GM12878 (cell line): ENCODE data around the gene MPEG1. TPM values are rescaled to one million over a fixed set of nuclear protein-coding genes. Genes with fewer than 3 reads are reported as not detected.

ENCODE experiments used
- ATF7 ChIP-seq: fragments of 450-650 bp; IDR thresholded peaks from 2 replicates; pipeline ENCODE4 v1.6.1; 2016; ENCODE audit warnings: low read depth, mild to moderate bottlenecking
- BHLHE40 ChIP-seq, 2 experiments: fragments of 450-650 bp in 1 of 2; IDR thresholded peaks; 2 replicates each; pipeline ENCODE4 v1.6.1; 2011 to 2017; ENCODE audit warnings: low read depth in 2 of 2, borderline replicate concordance in 1 of 2, improper control_type of control experiment in 1 of 2, low read length in 1 of 2, mild to moderate bottlenecking in 1 of 2
- BRCA1 ChIP-seq: IDR thresholded peaks from 2 replicates; pipeline ENCODE4 v1.6.1; 2011; ENCODE audit warnings: low read depth, low read length, improper control_type of control experiment
- CEBPB ChIP-seq, 2 experiments: fragments of 150-350 bp in 1 of 2; IDR thresholded peaks; 2 replicates each; pipeline ENCODE4 v1.6.1; 2012 to 2014; ENCODE audit warnings: low read depth in 2 of 2, low read length in 2 of 2, borderline replicate concordance in 1 of 2, inconsistent platforms in 1 of 2
- CHD1 ChIP-seq: IDR thresholded peaks from 2 replicates; pipeline ENCODE4 v1.6.1; 2012; ENCODE audit warnings: low read depth, low read length, improper control_type of control experiment
- CHD4 ChIP-seq: fragments of 200-600 bp; sonication (generic); IDR thresholded peaks from 2 replicates; pipeline ENCODE4 v1.6.1; 2016; ENCODE audit warnings: mild to moderate bottlenecking
- EED ChIP-seq: sonication (generic); IDR thresholded peaks from 2 replicates; pipeline ENCODE4 v1.6.1; 2016; ENCODE audit warnings: antibody characterized with exemption, low read depth
- EP300 ChIP-seq, 2 experiments: fragments of 150-350 bp in 1 of 2; IDR thresholded peaks; 2 replicates each; pipeline ENCODE4 v1.6.1; 2011 to 2012; ENCODE audit warnings: low read depth in 2 of 2, low read length in 2 of 2, borderline replicate concordance in 1 of 2, improper control_type of control experiment in 1 of 2, inconsistent platforms in 1 of 2; ENCODE audit not compliant: control insufficient read depth in 1 of 2
- HDAC2 ChIP-seq: fragments of 200-600 bp; sonication (generic); IDR thresholded peaks from 2 replicates; pipeline ENCODE4 v1.6.1; 2017
- MXI1 ChIP-seq: fragments of 150-350 bp; IDR thresholded peaks from 2 replicates; pipeline ENCODE4 v1.6.1; 2011; ENCODE audit warnings: low read depth, mild to moderate bottlenecking, inconsistent platforms, low read length, improper control_type of control experiment
- NR2C2 ChIP-seq: IDR thresholded peaks from 2 replicates; pipeline ENCODE4 v1.6.1; 2011; ENCODE audit warnings: borderline replicate concordance, low read depth; ENCODE audit not compliant: control insufficient read depth, insufficient read length
- PAX5 ChIP-seq: IDR thresholded peaks from 2 replicates; pipeline ENCODE4 v1.6.1; 2011; ENCODE audit warnings: low read depth, low read length, borderline replicate concordance
- RFX5 ChIP-seq: IDR thresholded peaks from 2 replicates; pipeline ENCODE4 v1.6.1; 2011; ENCODE audit warnings: low read depth, low read length, improper control_type of control experiment
- SMAD1 ChIP-seq: fragments of 450-650 bp; IDR thresholded peaks from 2 replicates; pipeline ENCODE4 v1.6.1; 2018; ENCODE audit warnings: mild to moderate bottlenecking, low read depth; ENCODE audit not compliant: partially characterized antibody
- SMARCA5 ChIP-seq: fragments of 450-650 bp; IDR thresholded peaks from 2 replicates; pipeline ENCODE4 v1.6.1; 2017; ENCODE audit warnings: mild to moderate bottlenecking
- SP1 ChIP-seq: IDR thresholded peaks from one replicate; pipeline ENCODE4 v1.6.1; 2011; ENCODE audit warnings: low read depth, low read length
- SUZ12 ChIP-seq: fragments of 200-600 bp; sonication (generic); IDR thresholded peaks from one replicate; pipeline ENCODE4 v1.6.1; 2018; ENCODE audit warnings: antibody characterized with exemption, mild to moderate bottlenecking; ENCODE audit not compliant: unreplicated experiment
- TCF7 ChIP-seq: IDR thresholded peaks from 2 replicates; pipeline ENCODE4 v1.6.1; 2014; ENCODE audit warnings: antibody characterized with exemption, borderline replicate concordance
- YBX1 ChIP-seq: fragments of 450-650 bp; IDR thresholded peaks from 2 replicates; pipeline ENCODE4 v1.6.1; 2016; ENCODE audit warnings: antibody characterized with exemption
- ZNF217 ChIP-seq: fragments of 450-650 bp; IDR thresholded peaks from 2 replicates; pipeline ENCODE4 v1.6.1; 2017; ENCODE audit warnings: antibody characterized with exemption, mild to moderate bottlenecking
- ZZZ3 ChIP-seq: IDR thresholded peaks from 2 replicates; pipeline ENCODE4 v1.6.1; 2011; ENCODE audit warnings: low read depth; ENCODE audit not compliant: control insufficient read depth, insufficient read length
- polyA plus RNA-seq, 11 experiments: library from polyadenylated mRNA; depleted of rRNA in 4 of 11; unstranded in 6 of 11; stranded (reverse) in 5 of 11; fragments of >200 nt; fragmentation: Nextera tagmentation in 4 of 11; fragmentation: Illumina TruSeq in 1 of 11; extraction: Ambion mirVana in 4 of 11; extraction: Trizol in 1 of 11; gene quantifications; 1 replicate in 1 of 11; 2 replicates in 10 of 11; pipeline versions ENCODE4 v1.2.1 to v1.2.3, GENCODE V29; 2011 to 2016; ENCODE audit warnings: inconsistent platforms in 2 of 11, missing spikeins in 2 of 11, low read depth in 1 of 11
- total RNA-seq, 4 experiments: library from RNA; depleted of rRNA in 3 of 4; stranded (reverse); fragments of >200 nt in 3 of 4; fragmentation: Illumina TruSeq in 1 of 4; extraction: Trizol in 1 of 4; gene quantifications; 2 replicates each; pipeline versions ENCODE4 v1.2.1 to v1.2.3, GENCODE V29; 2013 to 2021
- TF ChIP-seq, protein P1 (sequence below): fragments of 450-650 bp; conservative IDR thresholded peaks from 2 replicates; pipeline ENCODE4 v1.6.1; 2017; ENCODE audit warnings: mild to moderate bottlenecking, moderate library complexity
- TF ChIP-seq, protein P2 (sequence below): IDR thresholded peaks from 2 replicates; pipeline ENCODE4 v1.6.1; 2011; ENCODE audit warnings: low read depth, mild to moderate bottlenecking, low read length, moderate library complexity, borderline replicate concordance; ENCODE audit errors: extremely low read depth
- TF ChIP-seq, protein P3 (sequence below): fragments of 150-350 bp; IDR thresholded peaks from 2 replicates; pipeline ENCODE4 v1.6.1; 2014; ENCODE audit warnings: mild to moderate bottlenecking, low read depth, low read length
- TF ChIP-seq, protein P4 (sequence below): fragments of 450-650 bp; IDR thresholded peaks from 2 replicates; pipeline ENCODE4 v1.6.1; 2016; ENCODE audit warnings: mild to moderate bottlenecking
- TF ChIP-seq, protein P5 (sequence below): fragments of 450-650 bp; IDR thresholded peaks from 2 replicates; pipeline ENCODE4 v1.6.1; 2017; ENCODE audit warnings: mild to moderate bottlenecking

MPEG1 gene
- total and polyA plus RNA-seq, 10 of the 15 experiments (the other 5 are each of a cell fraction or from before 2014, with no cell fraction given) = 1.3 to 15.6 (median 11.7) TPM; not detected in 1

DNA sequence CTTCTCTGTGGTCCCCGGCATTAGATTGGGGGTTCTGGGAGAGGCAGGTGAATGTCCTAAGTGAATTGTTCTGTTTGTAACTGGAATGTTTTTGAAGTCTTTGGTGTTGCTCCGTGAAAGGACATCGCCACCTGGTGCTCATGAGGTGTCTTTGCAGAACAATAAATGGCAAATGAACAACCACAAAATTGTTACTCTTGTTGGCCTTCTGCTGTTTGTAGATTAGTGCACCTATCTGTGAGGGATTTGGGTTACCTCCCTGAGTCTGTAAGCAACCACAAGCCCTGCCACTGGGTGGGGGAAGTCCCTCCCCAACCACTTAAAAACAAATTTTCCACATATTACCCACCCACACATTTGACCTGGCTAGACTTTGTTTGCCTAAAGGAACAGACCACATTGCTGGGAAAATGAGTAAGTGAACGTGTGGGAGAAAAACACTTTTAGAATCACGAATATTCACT lies 4.7 kb downstream of the MPEG1 start (continued):
- TF ChIP-seq, protein P1, sequence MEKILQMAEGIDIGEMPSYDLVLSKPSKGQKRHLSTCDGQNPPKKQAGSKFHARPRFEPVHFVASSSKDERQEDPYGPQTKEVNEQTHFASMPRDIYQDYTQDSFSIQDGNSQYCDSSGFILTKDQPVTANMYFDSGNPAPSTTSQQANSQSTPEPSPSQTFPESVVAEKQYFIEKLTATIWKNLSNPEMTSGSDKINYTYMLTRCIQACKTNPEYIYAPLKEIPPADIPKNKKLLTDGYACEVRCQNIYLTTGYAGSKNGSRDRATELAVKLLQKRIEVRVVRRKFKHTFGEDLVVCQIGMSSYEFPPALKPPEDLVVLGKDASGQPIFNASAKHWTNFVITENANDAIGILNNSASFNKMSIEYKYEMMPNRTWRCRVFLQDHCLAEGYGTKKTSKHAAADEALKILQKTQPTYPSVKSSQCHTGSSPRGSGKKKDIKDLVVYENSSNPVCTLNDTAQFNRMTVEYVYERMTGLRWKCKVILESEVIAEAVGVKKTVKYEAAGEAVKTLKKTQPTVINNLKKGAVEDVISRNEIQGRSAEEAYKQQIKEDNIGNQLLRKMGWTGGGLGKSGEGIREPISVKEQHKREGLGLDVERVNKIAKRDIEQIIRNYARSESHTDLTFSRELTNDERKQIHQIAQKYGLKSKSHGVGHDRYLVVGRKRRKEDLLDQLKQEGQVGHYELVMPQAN = no peak
- no peak for TF ChIP-seq CHD1
- peak; percentile 90 for TF ChIP-seq TCF7
- no peak for TF ChIP-seq HDAC2
- TF ChIP-seq ZNF217 = no peak
- TF ChIP-seq PAX5 = peak; percentile 70; the same call in 1 of the 2 replicates
- no peak for TF ChIP-seq NR2C2
- no peak for TF ChIP-seq SP1
- TF ChIP-seq RFX5 = no peak
- TF ChIP-seq, protein P2, sequence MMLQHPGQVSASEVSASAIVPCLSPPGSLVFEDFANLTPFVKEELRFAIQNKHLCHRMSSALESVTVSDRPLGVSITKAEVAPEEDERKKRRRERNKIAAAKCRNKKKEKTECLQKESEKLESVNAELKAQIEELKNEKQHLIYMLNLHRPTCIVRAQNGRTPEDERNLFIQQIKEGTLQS = no peak
- no peak for TF ChIP-seq BRCA1
- TF ChIP-seq SMAD1 = no peak
- peak; percentile 62 to 68; a peak in 3 of 4 replicates for TF ChIP-seq EP300 (IDR thresholded peaks at IDR 0.05; ENCODE audit: borderline replicate concordance in 1 of 2, control insufficient read depth in 1 of 2, low read depth in 2 of 2, low read length in 2 of 2)
- TF ChIP-seq YBX1 = no peak
- no peak for TF ChIP-seq ZZZ3
- no peak for TF ChIP-seq MXI1
- TF ChIP-seq BHLHE40 (IDR thresholded peaks at IDR 0.05; ENCODE audit: borderline replicate concordance in 1 of 2, low read depth in 2 of 2, low read length in 1 of 2) = peak in 1 of 2 experiments; percentile 72; a peak in 2 of 4 replicates
- TF ChIP-seq, protein P3, sequence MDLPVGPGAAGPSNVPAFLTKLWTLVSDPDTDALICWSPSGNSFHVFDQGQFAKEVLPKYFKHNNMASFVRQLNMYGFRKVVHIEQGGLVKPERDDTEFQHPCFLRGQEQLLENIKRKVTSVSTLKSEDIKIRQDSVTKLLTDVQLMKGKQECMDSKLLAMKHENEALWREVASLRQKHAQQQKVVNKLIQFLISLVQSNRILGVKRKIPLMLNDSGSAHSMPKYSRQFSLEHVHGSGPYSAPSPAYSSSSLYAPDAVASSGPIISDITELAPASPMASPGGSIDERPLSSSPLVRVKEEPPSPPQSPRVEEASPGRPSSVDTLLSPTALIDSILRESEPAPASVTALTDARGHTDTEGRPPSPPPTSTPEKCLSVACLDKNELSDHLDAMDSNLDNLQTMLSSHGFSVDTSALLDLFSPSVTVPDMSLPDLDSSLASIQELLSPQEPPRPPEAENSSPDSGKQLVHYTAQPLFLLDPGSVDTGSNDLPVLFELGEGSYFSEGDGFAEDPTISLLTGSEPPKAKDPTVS = no peak
- TF ChIP-seq, protein P4, sequence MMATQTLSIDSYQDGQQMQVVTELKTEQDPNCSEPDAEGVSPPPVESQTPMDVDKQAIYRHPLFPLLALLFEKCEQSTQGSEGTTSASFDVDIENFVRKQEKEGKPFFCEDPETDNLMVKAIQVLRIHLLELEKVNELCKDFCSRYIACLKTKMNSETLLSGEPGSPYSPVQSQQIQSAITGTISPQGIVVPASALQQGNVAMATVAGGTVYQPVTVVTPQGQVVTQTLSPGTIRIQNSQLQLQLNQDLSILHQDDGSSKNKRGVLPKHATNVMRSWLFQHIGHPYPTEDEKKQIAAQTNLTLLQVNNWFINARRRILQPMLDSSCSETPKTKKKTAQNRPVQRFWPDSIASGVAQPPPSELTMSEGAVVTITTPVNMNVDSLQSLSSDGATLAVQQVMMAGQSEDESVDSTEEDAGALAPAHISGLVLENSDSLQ = 0 out of 2 replicates have a peak, but pooled peaks have one; percentile 8
- TF ChIP-seq EED = peak; percentile 87
- TF ChIP-seq CEBPB (IDR thresholded peaks at IDR 0.05; ENCODE audit: borderline replicate concordance in 1 of 2, low read depth in 2 of 2, low read length in 2 of 2) = no peak
- TF ChIP-seq CHD4 = no peak
- peak; percentile 27; the same call in 1 of the 2 replicates for TF ChIP-seq SMARCA5
- peak; percentile 78 for TF ChIP-seq ATF7
- no peak for TF ChIP-seq SUZ12
- TF ChIP-seq, protein P5, sequence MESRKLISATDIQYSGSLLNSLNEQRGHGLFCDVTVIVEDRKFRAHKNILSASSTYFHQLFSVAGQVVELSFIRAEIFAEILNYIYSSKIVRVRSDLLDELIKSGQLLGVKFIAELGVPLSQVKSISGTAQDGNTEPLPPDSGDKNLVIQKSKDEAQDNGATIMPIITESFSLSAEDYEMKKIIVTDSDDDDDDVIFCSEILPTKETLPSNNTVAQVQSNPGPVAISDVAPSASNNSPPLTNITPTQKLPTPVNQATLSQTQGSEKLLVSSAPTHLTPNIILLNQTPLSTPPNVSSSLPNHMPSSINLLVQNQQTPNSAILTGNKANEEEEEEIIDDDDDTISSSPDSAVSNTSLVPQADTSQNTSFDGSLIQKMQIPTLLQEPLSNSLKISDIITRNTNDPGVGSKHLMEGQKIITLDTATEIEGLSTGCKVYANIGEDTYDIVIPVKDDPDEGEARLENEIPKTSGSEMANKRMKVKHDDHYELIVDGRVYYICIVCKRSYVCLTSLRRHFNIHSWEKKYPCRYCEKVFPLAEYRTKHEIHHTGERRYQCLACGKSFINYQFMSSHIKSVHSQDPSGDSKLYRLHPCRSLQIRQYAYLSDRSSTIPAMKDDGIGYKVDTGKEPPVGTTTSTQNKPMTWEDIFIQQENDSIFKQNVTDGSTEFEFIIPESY = no peak
